ENCODE measurements around the gene NGDN. TPM values are rescaled to one million over a fixed set of nuclear protein-coding genes. Genes with fewer than 3 reads are reported as not detected.

Gene NGDN
- total RNA-seq, 1 experiment from 2014 or later = 82.2 TPM

GRCh38 chr14:23520899-23521533, 51.5 kb downstream of the NGDN start:
- H2AFZ ChIP-seq (ENCODE audit: low read length) = no peak overlapping the region
- no peak overlapping the region for H3K27ac ChIP-seq (ENCODE audit: low read length)
- no peak overlapping the region for H3K9ac ChIP-seq (ENCODE audit: low read length)
- no peaks in the 10 kb centered on the region for H3K27me3 ChIP-seq (ENCODE audit: low read length)
- DNase-seq = no peak
- H3K9me2 ChIP-seq (replicated peaks; ENCODE audit: insufficient read depth, low read length) = no peaks in the 10 kb centered on the region
- H3K9me3 ChIP-seq (ENCODE audit: low read length) = no peaks in the 10 kb centered on the region
- H3K79me2 ChIP-seq (ENCODE audit: low read length) = no peaks in the 10 kb centered on the region
- no peaks in the 10 kb centered on the region for H3K36me3 ChIP-seq (ENCODE audit: insufficient read depth, low read length)
- H4K20me1 ChIP-seq (ENCODE audit: insufficient read depth, low read depth, low read length) = no peaks in the 10 kb centered on the region
- H3K4me1 ChIP-seq (ENCODE audit: low read length) = no peaks in the 10 kb centered on the region
- H3K4me2 ChIP-seq (ENCODE audit: low read depth, low read length, poor library complexity, severe bottlenecking) = no peak overlapping the region
- no peak overlapping the region for H3K4me3 ChIP-seq (ENCODE audit: low read length)

- Histone ChIP-seq H4K20me1 (ENCODE audit: insufficient read depth, low read depth, low read length) (no peaks in the 10 kb centered on the region), H3K4me3 (ENCODE audit: low read length) (no peak overlapping the region), H3K36me3 (ENCODE audit: insufficient read depth, low read length) (no peaks in the 10 kb centered on the region), H3K4me1 (ENCODE audit: low read length) (no peaks in the 10 kb centered on the region), H3K79me2 (ENCODE audit: low read length) (no peaks in the 10 kb centered on the region), H3K9me3 (ENCODE audit: low read length) (no peaks in the 10 kb centered on the region), H3K9me2 (replicated peaks; ENCODE audit: insufficient read depth, low read length) (no peaks in the 10 kb centered on the region), H3K4me2 (ENCODE audit: low read depth, low read length, poor library complexity, severe bottlenecking) (no peak overlapping the region), H3K27ac (ENCODE audit: low read length) (no peak overlapping the region), H2AFZ (ENCODE audit: low read length) (no peak overlapping the region), H3K27me3 (ENCODE audit: low read length) (no peaks in the 10 kb centered on the region), H3K9ac (ENCODE audit: low read length) (no peak overlapping the region)
- no peak for DNase-seq
Observed at GRCh38 chr14:23521785-23522640, 52.5 kb downstream of the NGDN start.

GRCh38 chr14:23522643-23523198, 53.2 kb downstream of the NGDN start:
- H3K4me1 ChIP-seq (ENCODE audit: low read length) = no peaks in the 10 kb centered on the region
- H2AFZ ChIP-seq (ENCODE audit: low read length) = no peak overlapping the region
- H3K27me3 ChIP-seq (ENCODE audit: low read length) = no peaks in the 10 kb centered on the region

GRCh38 chr14:23523229-23524016, 53.9 kb downstream of the NGDN start:
- DNase-seq = no peak
- Histone ChIP-seq H3K36me3 (ENCODE audit: insufficient read depth, low read length) (no peaks in the 10 kb centered on the region), H3K9me2 (replicated peaks; ENCODE audit: insufficient read depth, low read length) (no peaks in the 10 kb centered on the region), H3K27ac (ENCODE audit: low read length) (no peak overlapping the region), H3K27me3 (ENCODE audit: low read length) (no peaks in the 10 kb centered on the region), H3K9me3 (ENCODE audit: low read length) (no peaks in the 10 kb centered on the region), H3K79me2 (ENCODE audit: low read length) (no peaks in the 10 kb centered on the region), H3K4me1 (ENCODE audit: low read length) (no peaks in the 10 kb centered on the region), H3K4me2 (ENCODE audit: low read depth, low read length, poor library complexity, severe bottlenecking) (no peak overlapping the region), H3K9ac (ENCODE audit: low read length) (no peak overlapping the region), H3K4me3 (ENCODE audit: low read length) (no peak overlapping the region), H2AFZ (ENCODE audit: low read length) (no peak overlapping the region), H4K20me1 (ENCODE audit: insufficient read depth, low read depth, low read length) (no peaks in the 10 kb centered on the region)

More at GRCh38 chr14:23522643-23523198, 53.2 kb downstream of the NGDN start:
- H3K9me3 ChIP-seq (ENCODE audit: low read length) = no peaks in the 10 kb centered on the region
- H4K20me1 ChIP-seq (ENCODE audit: insufficient read depth, low read depth, low read length) = no peaks in the 10 kb centered on the region
- H3K4me2 ChIP-seq (ENCODE audit: low read depth, low read length, poor library complexity, severe bottlenecking) = no peak overlapping the region
- no peak overlapping the region for H3K9ac ChIP-seq (ENCODE audit: low read length)
- H3K36me3 ChIP-seq (ENCODE audit: insufficient read depth, low read length) = no peaks in the 10 kb centered on the region
- DNase-seq = no peak
- no peak overlapping the region for H3K27ac ChIP-seq (ENCODE audit: low read length)
- no peaks in the 10 kb centered on the region for H3K79me2 ChIP-seq (ENCODE audit: low read length)
- no peaks in the 10 kb centered on the region for H3K9me2 ChIP-seq (replicated peaks; ENCODE audit: insufficient read depth, low read length)
- H3K4me3 ChIP-seq (ENCODE audit: low read length) = no peak overlapping the region

GRCh38 chr14:23524954-23525353, 55.5 kb downstream of the NGDN start:
- no peaks in the 10 kb centered on the region for H4K20me1 ChIP-seq (ENCODE audit: insufficient read depth, low read depth, low read length)
- DNase-seq = no peak
- no peaks in the 10 kb centered on the region for H3K9me3 ChIP-seq (ENCODE audit: low read length)

GRCh38 chr14:23525611-23526010, 56.1 kb downstream of the NGDN start:
- Histone ChIP-seq H3K27me3 (ENCODE audit: low read length) (no peaks in the 10 kb centered on the region), H4K20me1 (ENCODE audit: insufficient read depth, low read depth, low read length) (no peaks in the 10 kb centered on the region), H3K9me2 (replicated peaks; ENCODE audit: insufficient read depth, low read length) (no peaks in the 10 kb centered on the region), H3K4me3 (ENCODE audit: low read length) (no peak overlapping the region), H3K4me1 (ENCODE audit: low read length) (no peaks in the 10 kb centered on the region), H3K9me3 (ENCODE audit: low read length) (no peaks in the 10 kb centered on the region), H3K9ac (ENCODE audit: low read length) (no peak overlapping the region), H3K4me2 (ENCODE audit: low read depth, low read length, poor library complexity, severe bottlenecking) (no peak overlapping the region), H2AFZ (ENCODE audit: low read length) (no peak overlapping the region), H3K27ac (ENCODE audit: low read length) (no peak overlapping the region), H3K79me2 (ENCODE audit: low read length) (no peaks in the 10 kb centered on the region), H3K36me3 (ENCODE audit: insufficient read depth, low read length) (no peaks in the 10 kb centered on the region)
- DNase-seq = no peak

More at GRCh38 chr14:23524954-23525353, 55.5 kb downstream of the NGDN start:
- no peaks in the 10 kb centered on the region for H3K36me3 ChIP-seq (ENCODE audit: insufficient read depth, low read length)
- no peaks in the 10 kb centered on the region for H3K9me2 ChIP-seq (replicated peaks; ENCODE audit: insufficient read depth, low read length)
- H2AFZ ChIP-seq (ENCODE audit: low read length) = no peak overlapping the region
- H3K4me1 ChIP-seq (ENCODE audit: low read length) = no peaks in the 10 kb centered on the region
- no peak overlapping the region for H3K4me3 ChIP-seq (ENCODE audit: low read length)
- no peak overlapping the region for H3K27ac ChIP-seq (ENCODE audit: low read length)
- H3K27me3 ChIP-seq (ENCODE audit: low read length) = no peaks in the 10 kb centered on the region
- H3K9ac ChIP-seq (ENCODE audit: low read length) = no peak overlapping the region
- H3K79me2 ChIP-seq (ENCODE audit: low read length) = no peaks in the 10 kb centered on the region
- H3K4me2 ChIP-seq (ENCODE audit: low read depth, low read length, poor library complexity, severe bottlenecking) = no peak overlapping the region

Measured in Karpas-422 (cell line).